PC-9 (cell line): ENCODE results near the gene PIK3C2A.

Experiments used
- CTCF ChIP-seq: fragments of 200-600 bp; sonication (generic); conservative IDR thresholded peaks from 2 replicates; pipeline ENCODE4 v1.6.1; 2017; ENCODE audit warnings: mixed run types, antibody characterized with exemption, mild to moderate bottlenecking, moderate library complexity
- EZH2 ChIP-seq: fragments of 200-600 bp; sonication (generic); IDR thresholded peaks from 2 replicates; pipeline ENCODE4 v1.8.0; 2017; ENCODE audit warnings: antibody characterized with exemption, low read depth

GRCh38 chr11:17173332-17173731 is 34.5 kb downstream of the PIK3C2A start:
- TF ChIP-seq CTCF (no peak), EZH2 (no peak)
